GM12878 (cell line): ENCODE measurements around the gene CCP110. TPM values are rescaled to one million over a fixed set of nuclear protein-coding genes. Genes with fewer than 3 reads are reported as not detected.
A peak's percentile ranks its signal among the peaks of the same experiment; 100 is the strongest.

ENCODE experiments used
- ATAC-seq: fragments of 200-7000 bp; cut with Tn5 transposase; 3 replicates; pipeline ENCODE4 v1.9.1; 2020; ENCODE audit warnings: mild to moderate bottlenecking, moderate library complexity
- BruUV-seq: library from RNA; stranded (reverse); fragments of 400-500 nt; replicated peaks from 2 replicates; lab custom pipeline; 2021; lab: Mats Ljungman, UMichigan
- CTCF ChIA-PET: fragments of 300-600 bp; sonication (Branson Sonifier 250); formaldehyde crosslinking; extraction: SDS; loops from one replicate; lab custom pipeline; 2021; ENCODE audit warnings: inconsistent platforms; lab: Yijun Ruan, JAX
- POLR2A ChIA-PET: fragments of 350-600 bp; formaldehyde crosslinking; extraction: SDS; loops from one replicate; lab custom pipeline; 2021; ENCODE audit warnings: inconsistent platforms; lab: Charles Lee
- RAD21 ChIA-PET: fragments of 300-600 bp; sonication (Branson Sonifier 250); formaldehyde crosslinking; loops from one replicate; lab custom pipeline; 2023; ENCODE audit warnings: antibody characterized with exemption; ENCODE audit not compliant: unreplicated experiment; lab: Charles Lee
- SMC1A ChIA-PET: fragments of 300-600 bp; sonication (Branson Sonifier 250); formaldehyde crosslinking; loops from one replicate; lab custom pipeline; 2023; ENCODE audit not compliant: unreplicated experiment, uncharacterized antibody; lab: Charles Lee
- DNase-seq: peaks from one replicate; pipeline ENCODE4 v3.0.0-alpha.2; 2011; ENCODE audit warnings: low read depth, low spot score
- FAIRE-seq: peaks from 3 replicates; lab custom pipeline; 2011; peaks lifted over from hg19 to GRCh38; lab: Jason Lieb, UNC
- H2AFZ ChIP-seq: 2 replicates; pipeline ENCODE4 v1.6.0; 2011; ENCODE audit warnings: low read depth, low read length, control low read depth; ENCODE audit not compliant: control insufficient read depth
- H3K27ac ChIP-seq: 2 replicates; pipeline ENCODE4 v1.5.1; 2011; ENCODE audit warnings: control low read depth; ENCODE audit not compliant: control insufficient read depth, insufficient read depth
- H3K27me3 ChIP-seq, 2 experiments: replicated peaks in 1 of 2; 2 replicates each; pipeline versions ENCODE4 v1.6.0 to v1.6.1; 2011; ENCODE audit warnings: low read length in 1 of 2; ENCODE audit not compliant: control insufficient read depth in 2 of 2, insufficient read depth in 2 of 2
- H3K36me3 ChIP-seq, 2 experiments: 2 replicates each; pipeline ENCODE4 v1.5.1; 2011; ENCODE audit warnings: low read length in 1 of 2; ENCODE audit not compliant: control insufficient read depth in 2 of 2, insufficient read depth in 2 of 2
- H3K4me1 ChIP-seq: 2 replicates; pipeline ENCODE4 v1.6.1; 2011; ENCODE audit warnings: mild to moderate bottlenecking, low read length, moderate library complexity, mixed read lengths; ENCODE audit not compliant: control insufficient read depth, insufficient read depth
- H3K4me2 ChIP-seq: 2 replicates; pipeline ENCODE4 v1.6.0; 2011; ENCODE audit warnings: control low read depth; ENCODE audit not compliant: control insufficient read depth, insufficient read depth
- H3K4me3 ChIP-seq: fragments of 200-600 bp; sonication (generic); 2 replicates; pipeline ENCODE4 v1.5.1; 2016
- H3K79me2 ChIP-seq: 2 replicates; pipeline ENCODE4 v1.6.0; 2011; ENCODE audit warnings: low read length; ENCODE audit not compliant: control insufficient read depth, insufficient read depth
- H3K9ac ChIP-seq: 2 replicates; pipeline ENCODE4 v1.8.0; 2011; ENCODE audit warnings: low read length, control low read depth, mixed read lengths; ENCODE audit not compliant: control insufficient read depth, insufficient read depth
- H3K9me3 ChIP-seq: replicated peaks from 3 replicates; pipeline ENCODE4 v1.5.1; 2011; ENCODE audit warnings: mild to moderate bottlenecking, low read length; ENCODE audit not compliant: control insufficient read depth, insufficient read depth
- H4K20me1 ChIP-seq: 2 replicates; pipeline ENCODE4 v1.6.0; 2011; ENCODE audit not compliant: control insufficient read depth, insufficient read depth
- BACH1 ChIP-seq: fragments of 450-650 bp; IDR thresholded peaks from 2 replicates; pipeline ENCODE4 v1.6.1; 2017; ENCODE audit warnings: mild to moderate bottlenecking, borderline replicate concordance
- IKZF2 ChIP-seq, 2 experiments: fragments of 450-650 bp; IDR thresholded peaks; 2 replicates each; pipeline ENCODE4 v1.6.1; 2017; ENCODE audit warnings: mild to moderate bottlenecking in 2 of 2, moderate library complexity in 2 of 2
- NFYA ChIP-seq: IDR thresholded peaks from 2 replicates; pipeline ENCODE4 v1.6.1; 2011; ENCODE audit warnings: low read depth, mild to moderate bottlenecking, low read length, improper control_type of control experiment, borderline replicate concordance
- RAD21 ChIP-seq: IDR thresholded peaks from 2 replicates; pipeline ENCODE4 v1.6.1; 2011; ENCODE audit warnings: mild to moderate bottlenecking, low read depth, low read length, moderate library complexity; ENCODE audit not compliant: insufficient read depth
- REST ChIP-seq: IDR thresholded peaks from 2 replicates; pipeline ENCODE4 v1.6.1; 2012; ENCODE audit warnings: mild to moderate bottlenecking, low read depth, low read length
- SMC3 ChIP-seq: IDR thresholded peaks from 2 replicates; pipeline ENCODE4 v1.6.1; 2011; ENCODE audit warnings: low read length, improper control_type of control experiment, borderline replicate concordance
- WGBS: methylation state at CpG from one replicate; pipeline ENCODE4 v1.1.6; 2016; ENCODE audit warnings: low lambda C conversion rate; ENCODE audit not compliant: insufficient replicate concordance, insufficient coverage; ENCODE audit errors: missing lambda C conversion rate; 5-methylcytosine and 5-hydroxymethylcytosine counted together
- in situ Hi-C: fragments of 300-500 bp; cut with MboI; formaldehyde crosslinking; loops from 9 replicates; pipeline ENCODE4 v1.14.3; 2018; ENCODE audit warnings: mixed read lengths
- intact Hi-C: fragments of 100-400 bp; cut with micrococcal nuclease; formaldehyde crosslinking; loops from one replicate; pipeline ENCODE4 v1.14.2; 2022; ENCODE audit not compliant: unreplicated experiment
- polyA plus RNA-seq, 11 experiments: library from polyadenylated mRNA; depleted of rRNA in 4 of 11; unstranded in 6 of 11; stranded (reverse) in 5 of 11; fragments of >200 nt; fragmentation: Nextera tagmentation in 4 of 11; fragmentation: Illumina TruSeq in 1 of 11; extraction: Ambion mirVana in 4 of 11; extraction: Trizol in 1 of 11; gene quantifications; 1 replicate in 1 of 11; 2 replicates in 10 of 11; pipeline versions ENCODE4 v1.2.1 to v1.2.3, GENCODE V29; 2011 to 2016; ENCODE audit warnings: inconsistent platforms in 2 of 11, missing spikeins in 2 of 11, low read depth in 1 of 11
- total RNA-seq, 4 experiments: library from RNA; depleted of rRNA in 3 of 4; stranded (reverse); fragments of >200 nt in 3 of 4; fragmentation: Illumina TruSeq in 1 of 4; extraction: Trizol in 1 of 4; gene quantifications; 2 replicates each; pipeline versions ENCODE4 v1.2.1 to v1.2.3, GENCODE V29; 2013 to 2021
- TF ChIP-seq, protein P1 (sequence below): fragments of 450-650 bp; formaldehyde crosslinking; IDR thresholded peaks from 2 replicates; pipeline ENCODE4 v1.5.0; 2022; ENCODE audit warnings: mild to moderate bottlenecking, missing genetic modification characterization
- TF ChIP-seq, protein P2 (sequence below): fragments of 450-650 bp; IDR thresholded peaks from 2 replicates; pipeline ENCODE4 v1.6.1; 2017; ENCODE audit warnings: mild to moderate bottlenecking

CCP110 gene
- total and polyA plus RNA-seq, 10 of the 15 experiments (the other 5 are each of a cell fraction or from before 2014, with no cell fraction given) = 6.4 to 38.1 (median 26.7) TPM

- TF ChIP-seq REST = no peak
Measured at GRCh38 chr16:19599968-19600716, 76.4 kb downstream of the CCP110 start (continued).

- SMC1A ChIA-PET = interaction anchor here (0.7 to 5.6 kb wide), 10 partner anchors 8 to 784 kb away, joined by 3 to 61 read pairs (median 3); partner anchors contain the start of gene VPS35L
- intact Hi-C loops (loop anchor here (1.0 kb wide), 1 partner anchor 285 kb away; no protein-coding TSS in a partner anchor), in situ Hi-C loops (loop anchor here (5.0 kb wide), 1 partner anchor 286 kb away; no protein-coding TSS in a partner anchor)
- no peaks in the 10 kb centered on the region for H3K27me3 ChIP-seq
- ATAC-seq (0 out of 3 replicates have a peak, but pooled peaks have one; percentile 27), FAIRE-seq (peak; percentile 65), DNase-seq (no peak)
- H3K9me3 ChIP-seq = no peaks in the 10 kb centered on the region; the same call in 2 of the 3 replicates
- no peak overlapping the region for H3K4me2 ChIP-seq
- H3K27ac ChIP-seq = no peak overlapping the region
- H4K20me1 ChIP-seq = no peaks in the 10 kb centered on the region
- POLR2A ChIA-PET = no interaction called here
- RAD21 ChIA-PET = interaction anchor here (0.6 to 5.2 kb wide), 6 partner anchors 9 to 705 kb away, joined by 3 to 30 read pairs (median 4); partner anchors contain the start of gene GPRC5B
- CTCF ChIA-PET = interaction anchor here (0.6 to 9.9 kb wide), 15 partner anchors 11 to 783 kb away, joined by 3 to 149 read pairs (median 4); partner anchors contain the start of genes GPRC5B and VPS35L
- H3K36me3 ChIP-seq = peaks cover 0 to 6% of the 10 kb centered on the region in 2 experiments; a peak in 3 of 4 replicates
- WGBS = 71% methylated on average over 13 of the region's 13 CpGs
- H2AFZ ChIP-seq = no peak overlapping the region
- H3K79me2 ChIP-seq = no peaks in the 10 kb centered on the region
- H3K4me3 ChIP-seq = no peak overlapping the region
- H3K4me1 ChIP-seq = no peaks in the 10 kb centered on the region
- BruUV-seq = no TSS peak
- no peak overlapping the region for H3K9ac ChIP-seq
- TF ChIP-seq BACH1 (no peak), SMC3 (peak; percentile 69), IKZF2 (IDR thresholded peaks at IDR 0.05) (no peak), NFYA (no peak), RAD21 (peak; percentile 62)
- TF ChIP-seq, protein P1, sequence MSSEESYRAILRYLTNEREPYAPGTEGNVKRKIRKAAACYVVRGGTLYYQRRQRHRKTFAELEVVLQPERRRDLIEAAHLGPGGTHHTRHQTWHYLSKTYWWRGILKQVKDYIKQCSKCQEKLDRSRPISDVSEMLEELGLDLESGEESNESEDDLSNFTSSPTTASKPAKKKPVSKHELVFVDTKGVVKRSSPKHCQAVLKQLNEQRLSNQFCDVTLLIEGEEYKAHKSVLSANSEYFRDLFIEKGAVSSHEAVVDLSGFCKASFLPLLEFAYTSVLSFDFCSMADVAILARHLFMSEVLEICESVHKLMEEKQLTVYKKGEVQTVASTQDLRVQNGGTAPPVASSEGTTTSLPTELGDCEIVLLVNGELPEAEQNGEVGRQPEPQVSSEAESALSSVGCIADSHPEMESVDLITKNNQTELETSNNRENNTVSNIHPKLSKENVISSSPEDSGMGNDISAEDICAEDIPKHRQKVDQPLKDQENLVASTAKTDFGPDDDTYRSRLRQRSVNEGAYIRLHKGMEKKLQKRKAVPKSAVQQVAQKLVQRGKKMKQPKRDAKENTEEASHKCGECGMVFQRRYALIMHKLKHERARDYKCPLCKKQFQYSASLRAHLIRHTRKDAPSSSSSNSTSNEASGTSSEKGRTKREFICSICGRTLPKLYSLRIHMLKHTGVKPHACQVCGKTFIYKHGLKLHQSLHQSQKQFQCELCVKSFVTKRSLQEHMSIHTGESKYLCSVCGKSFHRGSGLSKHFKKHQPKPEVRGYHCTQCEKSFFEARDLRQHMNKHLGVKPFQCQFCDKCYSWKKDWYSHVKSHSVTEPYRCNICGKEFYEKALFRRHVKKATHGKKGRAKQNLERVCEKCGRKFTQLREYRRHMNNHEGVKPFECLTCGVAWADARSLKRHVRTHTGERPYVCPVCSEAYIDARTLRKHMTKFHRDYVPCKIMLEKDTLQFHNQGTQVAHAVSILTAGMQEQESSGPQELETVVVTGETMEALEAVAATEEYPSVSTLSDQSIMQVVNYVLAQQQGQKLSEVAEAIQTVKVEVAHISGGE (CRISPR knock-in tag) = no peak
- TF ChIP-seq, protein P2, sequence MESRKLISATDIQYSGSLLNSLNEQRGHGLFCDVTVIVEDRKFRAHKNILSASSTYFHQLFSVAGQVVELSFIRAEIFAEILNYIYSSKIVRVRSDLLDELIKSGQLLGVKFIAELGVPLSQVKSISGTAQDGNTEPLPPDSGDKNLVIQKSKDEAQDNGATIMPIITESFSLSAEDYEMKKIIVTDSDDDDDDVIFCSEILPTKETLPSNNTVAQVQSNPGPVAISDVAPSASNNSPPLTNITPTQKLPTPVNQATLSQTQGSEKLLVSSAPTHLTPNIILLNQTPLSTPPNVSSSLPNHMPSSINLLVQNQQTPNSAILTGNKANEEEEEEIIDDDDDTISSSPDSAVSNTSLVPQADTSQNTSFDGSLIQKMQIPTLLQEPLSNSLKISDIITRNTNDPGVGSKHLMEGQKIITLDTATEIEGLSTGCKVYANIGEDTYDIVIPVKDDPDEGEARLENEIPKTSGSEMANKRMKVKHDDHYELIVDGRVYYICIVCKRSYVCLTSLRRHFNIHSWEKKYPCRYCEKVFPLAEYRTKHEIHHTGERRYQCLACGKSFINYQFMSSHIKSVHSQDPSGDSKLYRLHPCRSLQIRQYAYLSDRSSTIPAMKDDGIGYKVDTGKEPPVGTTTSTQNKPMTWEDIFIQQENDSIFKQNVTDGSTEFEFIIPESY = no peak
Measured at GRCh38 chr16:19601083-19601976, 77.6 kb downstream of the CCP110 start.
